GM18502 (cell line): ENCODE measurements around the gene R3HDM2.

Source experiments
- ATAC-seq: cut with Tn5 transposase; IDR thresholded peaks from one replicate; pipeline ENCODE4 v1.9.1; 2021; ENCODE audit warnings: mild to moderate bottlenecking; ENCODE audit not compliant: unreplicated experiment, poor library complexity

The R3HDM2 gene

GRCh38 chr12:57467915-57468314, 37.1 kb upstream of the R3HDM2 start:
- ATAC-seq: no peak

- no peak for ATAC-seq
Observed at GRCh38 chr12:57467212-57467874, 36.5 kb upstream of the R3HDM2 start.

GRCh38 chr12:57465747-57466505, 35.1 kb upstream of the R3HDM2 start:
- no peak for ATAC-seq

DNA sequence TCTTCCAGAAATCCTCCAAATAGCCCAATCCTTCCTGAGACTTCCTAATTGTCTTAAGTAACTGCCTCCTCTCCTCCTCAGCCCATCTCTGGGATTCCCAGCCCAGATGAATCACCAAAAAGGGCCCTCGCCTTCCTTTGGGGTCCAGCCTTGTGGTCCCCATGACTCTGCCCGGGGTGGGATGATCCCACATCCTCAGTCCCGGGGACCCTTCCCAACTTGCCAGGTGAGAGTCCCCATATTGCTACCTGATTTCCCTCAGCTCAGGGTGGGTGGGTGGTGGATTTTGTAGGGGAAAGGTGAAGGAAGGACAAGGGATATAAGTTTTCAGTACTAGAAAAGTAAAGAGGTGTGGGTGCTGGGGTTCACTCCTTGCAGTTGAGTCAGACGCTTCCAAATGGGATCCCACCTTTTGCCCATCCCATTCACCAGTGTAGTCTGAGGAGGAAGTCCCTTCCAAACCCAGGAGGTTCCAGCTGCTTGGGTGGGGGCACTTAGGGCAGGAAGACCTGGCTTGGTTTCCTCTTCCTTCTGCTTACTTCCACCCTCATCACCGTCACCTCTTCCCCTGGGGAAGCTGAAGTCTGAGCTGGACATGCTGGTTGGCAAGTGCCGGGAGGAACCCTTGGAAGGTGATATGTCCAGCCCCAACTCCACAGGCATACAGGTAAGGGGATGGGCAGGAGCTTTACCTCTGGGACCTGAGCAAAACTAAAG, 34.3 kb upstream of the R3HDM2 start:
- no peak for ATAC-seq

- no peak for ATAC-seq
Observed at GRCh38 chr12:57464569-57464968, 33.7 kb upstream of the R3HDM2 start.

DNA sequence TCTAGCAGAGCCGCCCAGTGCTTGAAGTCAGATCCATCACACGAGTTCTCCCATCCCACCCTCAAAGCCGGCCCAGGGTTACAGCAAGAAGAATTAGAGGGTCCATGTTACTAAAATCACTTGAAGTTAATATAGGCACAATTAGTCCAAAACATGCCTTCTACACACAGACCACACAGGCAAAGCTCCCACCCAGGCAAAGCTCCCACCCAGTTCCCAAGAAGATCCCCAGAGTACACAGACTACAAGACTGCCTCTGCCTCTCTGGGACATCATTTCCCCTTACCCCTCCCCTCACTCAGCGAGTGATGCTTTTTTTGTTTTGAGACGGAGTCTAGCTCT, 32.0 kb upstream of the R3HDM2 start:
- ATAC-seq: no peak

- peak; percentile 71 for ATAC-seq
Observed at GRCh38 chr12:57462251-57462911, 31.5 kb upstream of the R3HDM2 start.

DNA sequence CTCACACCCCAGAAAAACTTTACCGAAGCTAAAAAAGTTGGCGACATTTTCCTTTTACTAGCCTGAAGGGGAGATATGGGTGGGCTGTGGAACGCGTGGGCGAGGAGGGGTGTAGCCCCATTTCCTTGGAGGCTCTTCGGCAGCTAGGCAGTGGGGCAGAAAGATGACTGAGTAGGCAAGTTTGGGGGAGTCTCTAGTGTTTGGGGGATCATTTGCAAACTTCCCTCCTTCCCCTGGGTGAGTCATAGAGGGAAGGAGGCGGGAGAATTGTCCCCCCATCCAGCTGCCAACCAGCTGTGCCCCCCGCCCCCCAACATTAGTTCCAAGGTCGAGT, 31.0 kb upstream of the R3HDM2 start:
- no peak for ATAC-seq

DNA sequence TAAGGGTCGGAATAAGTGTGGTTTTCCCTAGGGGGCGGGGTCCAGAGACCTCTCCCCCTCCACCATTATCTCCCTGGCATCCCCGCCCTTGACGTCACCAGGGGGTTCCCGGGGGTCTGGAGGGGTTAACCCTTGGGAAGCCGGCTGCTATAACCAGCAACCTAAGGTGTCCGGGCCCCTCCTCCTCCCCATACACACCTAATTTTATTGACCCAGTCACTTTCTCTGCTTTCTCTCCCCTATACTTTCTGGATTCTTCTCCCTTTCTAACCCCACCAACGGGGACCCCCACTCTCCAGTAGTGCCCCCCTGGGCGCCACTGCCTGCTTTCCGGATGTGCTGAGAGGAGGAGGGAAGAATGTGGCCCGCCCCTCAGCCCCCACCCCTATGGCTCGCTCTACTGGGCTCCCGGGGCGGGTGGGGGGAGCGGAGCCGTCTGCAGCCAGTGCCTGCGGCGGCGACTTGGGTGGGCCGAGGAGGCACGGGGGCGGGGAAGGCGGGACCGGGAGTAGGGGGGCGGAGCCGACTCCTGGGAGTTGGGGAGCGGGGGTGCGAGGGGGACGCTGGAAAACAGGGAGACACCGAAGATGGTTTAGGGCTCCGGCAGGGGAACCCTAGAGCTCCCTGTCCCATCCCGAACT, 30.6 kb upstream of the R3HDM2 start:
- ATAC-seq: no peak

DNA sequence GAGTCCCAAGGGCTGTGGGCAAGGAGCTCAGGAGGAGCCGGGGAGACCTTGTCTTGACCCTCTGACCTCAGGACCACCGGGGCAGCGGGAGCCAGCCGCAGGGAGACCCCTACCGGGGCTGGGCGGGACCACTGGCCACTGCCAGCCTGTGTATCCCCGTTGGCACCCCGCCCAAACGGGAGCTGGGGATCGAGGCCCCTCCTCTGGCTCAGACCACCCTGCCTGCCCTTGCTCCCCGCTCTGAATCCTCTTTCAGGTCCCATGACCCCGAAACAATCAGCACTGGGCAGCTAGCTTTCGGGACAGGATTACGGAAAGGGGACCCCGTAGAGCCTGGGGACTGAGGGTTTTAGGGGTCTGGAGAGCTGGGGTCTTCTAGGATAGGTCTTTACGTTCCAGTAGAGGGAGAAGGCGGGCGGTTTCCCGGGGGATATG, 30.0 kb upstream of the R3HDM2 start:
- ATAC-seq: no peak

GRCh38 chr12:57460468-57460784, 29.6 kb upstream of the R3HDM2 start:
- ATAC-seq: no peak

DNA sequence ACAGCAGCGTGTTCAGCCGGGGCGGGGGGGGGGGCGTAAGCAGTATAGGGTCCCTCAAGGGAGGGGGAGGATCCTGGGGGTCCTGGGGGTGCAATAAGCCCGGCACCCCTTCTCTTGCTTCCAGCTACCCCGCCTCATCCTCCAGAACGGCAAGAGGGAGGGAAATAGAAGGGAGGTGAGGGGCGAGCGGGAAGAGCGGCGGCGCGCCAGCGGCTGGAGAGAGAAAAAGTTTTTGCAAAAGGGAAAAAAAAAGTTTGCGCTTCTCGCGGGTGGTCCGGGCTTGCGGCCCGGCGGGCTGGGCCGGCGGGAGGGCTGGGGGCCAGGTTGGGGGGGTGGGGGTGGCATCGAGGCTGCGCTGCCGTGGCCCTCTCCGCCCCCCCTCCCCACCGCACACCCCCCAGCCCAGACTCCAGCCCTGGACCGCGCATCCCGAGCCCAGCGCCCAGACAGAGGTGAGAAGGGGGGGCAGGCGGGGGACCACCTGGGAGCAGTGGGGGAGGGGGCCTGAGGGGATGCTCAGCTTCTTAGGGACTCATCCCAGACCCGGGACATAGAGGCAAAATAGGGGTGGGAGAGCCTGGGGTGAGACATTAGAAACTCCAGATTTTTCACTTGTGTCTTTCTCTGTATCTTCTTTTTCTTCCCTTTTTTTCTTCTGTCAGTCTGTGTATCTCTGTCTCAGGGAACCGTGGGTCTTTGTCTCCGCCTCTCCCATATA, 29.1 kb upstream of the R3HDM2 start, which contains the start of gene GLI1:
Gene GLI1, plus strand, starts transcription at position 36 of the 718 bp plus-strand sequence. CDS start 3,907 bp downstream, outside the sequence.
- no peak for ATAC-seq

GRCh38 chr12:57459055-57459749, 28.4 kb upstream of the R3HDM2 start:
- peak; percentile 61 for ATAC-seq

DNA sequence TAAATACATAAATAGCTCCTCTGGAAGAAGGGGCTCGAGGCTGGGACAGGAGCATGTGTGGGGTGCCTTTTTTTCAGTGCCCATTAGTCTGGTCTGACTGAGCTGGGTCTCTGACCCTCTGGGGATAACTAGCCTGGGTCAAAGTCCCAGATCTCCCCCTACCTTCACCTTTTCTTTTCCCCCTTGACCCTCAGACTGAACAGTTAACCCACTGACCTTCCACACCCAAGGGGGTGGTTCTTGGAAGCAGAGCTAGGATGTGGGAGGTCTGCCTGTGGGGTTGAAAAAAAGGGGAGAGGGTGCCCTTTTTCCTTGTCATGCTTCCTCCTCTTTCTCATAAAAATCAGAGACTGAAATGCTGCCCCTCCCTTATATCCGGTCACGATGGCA, 27.8 kb upstream of the R3HDM2 start:
- ATAC-seq: no peak

GRCh38 chr12:57456737-57457490, 26.1 kb upstream of the R3HDM2 start:
- ATAC-seq: no peak

DNA sequence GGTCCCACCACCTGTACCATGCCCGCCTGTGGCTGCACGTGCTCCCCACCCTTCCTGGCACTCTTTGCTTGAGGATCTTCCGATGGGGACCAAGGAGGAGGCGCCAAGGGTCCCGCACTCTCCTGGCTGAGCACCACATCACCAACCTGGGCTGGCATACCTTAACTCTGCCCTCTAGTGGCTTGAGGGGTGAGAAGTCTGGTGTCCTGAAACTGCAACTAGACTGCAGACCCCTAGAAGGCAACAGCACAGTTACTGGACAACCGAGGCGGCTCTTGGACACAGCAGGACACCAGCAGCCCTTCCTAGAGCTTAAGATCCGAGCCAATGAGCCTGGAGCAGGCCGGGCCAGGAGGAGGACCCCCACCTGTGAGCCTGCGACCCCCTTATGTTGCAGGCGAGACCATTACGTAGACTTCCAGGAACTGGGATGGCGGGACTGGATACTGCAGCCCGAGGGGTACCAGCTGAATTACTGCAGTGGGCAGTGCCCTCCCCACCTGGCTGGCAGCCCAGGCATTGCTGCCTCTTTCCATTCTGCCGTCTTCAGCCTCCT, 25.4 kb upstream of the R3HDM2 start:
- ATAC-seq: no peak

DNA sequence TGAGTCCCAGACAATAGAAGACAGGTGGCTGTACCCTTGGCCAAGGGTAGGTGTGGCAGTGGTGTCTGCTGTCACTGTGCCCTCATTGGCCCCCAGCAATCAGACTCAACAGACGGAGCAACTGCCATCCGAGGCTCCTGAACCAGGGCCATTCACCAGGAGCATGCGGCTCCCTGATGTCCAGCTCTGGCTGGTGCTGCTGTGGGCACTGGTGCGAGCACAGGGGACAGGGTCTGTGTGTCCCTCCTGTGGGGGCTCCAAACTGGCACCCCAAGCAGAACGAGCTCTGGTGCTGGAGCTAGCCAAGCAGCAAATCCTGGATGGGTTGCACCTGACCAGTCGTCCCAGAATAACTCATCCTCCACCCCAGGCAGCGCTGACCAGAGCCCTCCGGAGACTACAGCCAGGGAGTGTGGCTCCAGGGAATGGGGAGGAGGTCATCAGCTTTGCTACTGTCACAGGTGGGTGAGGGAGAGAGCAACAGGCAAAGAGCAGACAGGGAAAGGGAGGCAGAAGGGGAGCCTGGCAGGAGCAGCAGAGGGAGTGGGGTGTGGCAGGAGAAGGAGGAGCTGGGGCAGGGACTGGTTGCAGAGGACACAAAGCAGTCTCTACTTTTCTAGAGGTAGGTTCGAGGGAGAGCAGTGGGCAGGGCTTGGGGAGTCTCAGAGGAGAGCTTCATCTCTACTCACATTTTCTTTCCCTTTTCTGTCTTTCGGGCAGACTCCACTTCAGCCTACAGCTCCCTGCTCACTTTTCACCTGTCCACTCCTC, 24.7 kb upstream of the R3HDM2 start:
- ATAC-seq: no peak
